Measurements from ENCODE around the gene EID1.

EID1 gene

GRCh38 chr15:48915861-48916260 lies 37.9 kb downstream of the EID1 start:
- FAIRE-seq (no peak), DNase-seq (ENCODE audit: insufficient read length) (no peak)
- TF ChIP-seq POLR2A (IDR thresholded peaks at IDR 0.05; ENCODE audit: low read depth, low read length) (no peak), POLR2AphosphoS5 (IDR thresholded peaks at IDR 0.05; ENCODE audit: low read depth, low read length) (no peak), TAF1 (IDR thresholded peaks at IDR 0.05; ENCODE audit: borderline replicate concordance, low read depth, low read length) (no peak)

- DNase-seq (ENCODE audit: insufficient read length) (no peak), FAIRE-seq (no peak)
- no peak for TF ChIP-seq TAF1 (IDR thresholded peaks at IDR 0.05; ENCODE audit: borderline replicate concordance, low read depth, low read length)
- TF ChIP-seq POLR2A (IDR thresholded peaks at IDR 0.05; ENCODE audit: low read depth, low read length), result no peak
- TF ChIP-seq POLR2AphosphoS5 (IDR thresholded peaks at IDR 0.05; ENCODE audit: low read depth, low read length), result no peak
Observed at GRCh38 chr15:48916721-48917120, 38.8 kb downstream of the EID1 start.

GRCh38 chr15:48922046-48922445 lies 44.1 kb downstream of the EID1 start:
- no peak for FAIRE-seq
- DNase-seq (ENCODE audit: insufficient read length), result no peak
- TF ChIP-seq POLR2A (IDR thresholded peaks at IDR 0.05; ENCODE audit: low read depth, low read length) (no peak), POLR2AphosphoS5 (IDR thresholded peaks at IDR 0.05; ENCODE audit: low read depth, low read length) (no peak), TAF1 (IDR thresholded peaks at IDR 0.05; ENCODE audit: borderline replicate concordance, low read depth, low read length) (no peak)

- DNase-seq (ENCODE audit: insufficient read length) (no peak), FAIRE-seq (no peak)
- TF ChIP-seq POLR2A (IDR thresholded peaks at IDR 0.05; ENCODE audit: low read depth, low read length) (no peak), POLR2AphosphoS5 (IDR thresholded peaks at IDR 0.05; ENCODE audit: low read depth, low read length) (no peak), TAF1 (IDR thresholded peaks at IDR 0.05; ENCODE audit: borderline replicate concordance, low read depth, low read length) (no peak)
Observed at GRCh38 chr15:48924528-48925393, 46.8 kb downstream of the EID1 start.

- FAIRE-seq (no peak), DNase-seq (ENCODE audit: insufficient read length) (no peak)
- TF ChIP-seq TAF1 (IDR thresholded peaks at IDR 0.05; ENCODE audit: borderline replicate concordance, low read depth, low read length) (no peak), POLR2A (IDR thresholded peaks at IDR 0.05; ENCODE audit: low read depth, low read length) (no peak), POLR2AphosphoS5 (IDR thresholded peaks at IDR 0.05; ENCODE audit: low read depth, low read length) (no peak)
Observed at GRCh38 chr15:48925714-48926223, 47.8 kb downstream of the EID1 start.

- no peak for DNase-seq (ENCODE audit: insufficient read length)
- no peak for TF ChIP-seq TAF1 (IDR thresholded peaks at IDR 0.05; ENCODE audit: borderline replicate concordance, low read depth, low read length)
- no peak for TF ChIP-seq POLR2AphosphoS5 (IDR thresholded peaks at IDR 0.05; ENCODE audit: low read depth, low read length)
- TF ChIP-seq POLR2A (IDR thresholded peaks at IDR 0.05; ENCODE audit: low read depth, low read length), result no peak
- FAIRE-seq, result no peak
Observed at GRCh38 chr15:48928877-48929538, 51.1 kb downstream of the EID1 start.

GRCh38 chr15:48929661-48930060 lies 51.7 kb downstream of the EID1 start:
- no peak for DNase-seq (ENCODE audit: insufficient read length)
- TF ChIP-seq POLR2A (IDR thresholded peaks at IDR 0.05; ENCODE audit: low read depth, low read length), result no peak
- no peak for TF ChIP-seq TAF1 (IDR thresholded peaks at IDR 0.05; ENCODE audit: borderline replicate concordance, low read depth, low read length)
- no peak for TF ChIP-seq POLR2AphosphoS5 (IDR thresholded peaks at IDR 0.05; ENCODE audit: low read depth, low read length)
- FAIRE-seq, result no peak
